ENCODE results near the gene TNIK.

Gene TNIK

GRCh38 chr3:171165983-171166382 lies 294.2 kb downstream of the TNIK start:
- no peak for DNase-seq (ENCODE audit: low read depth)

DNA sequence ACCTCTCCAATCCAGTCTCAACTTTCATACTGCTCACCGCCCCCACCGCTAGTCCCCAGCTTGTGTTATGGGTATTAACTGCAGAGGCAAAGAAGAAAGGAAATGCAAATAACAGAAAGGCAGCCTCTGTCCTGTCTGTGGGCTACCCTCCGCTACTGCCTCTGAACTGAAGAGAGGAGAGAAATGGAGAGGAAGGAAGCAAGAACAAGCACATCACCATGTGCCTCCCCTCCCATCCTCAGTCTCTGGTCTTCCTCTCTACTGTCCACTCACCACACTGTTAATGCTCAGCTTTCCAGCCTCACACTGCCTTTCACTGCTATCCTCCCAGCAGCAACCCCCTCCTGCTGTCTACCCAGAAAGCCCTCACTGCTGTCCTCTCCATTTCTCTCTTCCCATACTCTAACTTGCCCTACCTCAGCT lies 294.7 kb downstream of the TNIK start:
- no peak for DNase-seq (ENCODE audit: low read depth)

GRCh38 chr3:171164067-171164465 lies 296.1 kb downstream of the TNIK start:
- DNase-seq (ENCODE audit: low read depth) = no peak

DNA sequence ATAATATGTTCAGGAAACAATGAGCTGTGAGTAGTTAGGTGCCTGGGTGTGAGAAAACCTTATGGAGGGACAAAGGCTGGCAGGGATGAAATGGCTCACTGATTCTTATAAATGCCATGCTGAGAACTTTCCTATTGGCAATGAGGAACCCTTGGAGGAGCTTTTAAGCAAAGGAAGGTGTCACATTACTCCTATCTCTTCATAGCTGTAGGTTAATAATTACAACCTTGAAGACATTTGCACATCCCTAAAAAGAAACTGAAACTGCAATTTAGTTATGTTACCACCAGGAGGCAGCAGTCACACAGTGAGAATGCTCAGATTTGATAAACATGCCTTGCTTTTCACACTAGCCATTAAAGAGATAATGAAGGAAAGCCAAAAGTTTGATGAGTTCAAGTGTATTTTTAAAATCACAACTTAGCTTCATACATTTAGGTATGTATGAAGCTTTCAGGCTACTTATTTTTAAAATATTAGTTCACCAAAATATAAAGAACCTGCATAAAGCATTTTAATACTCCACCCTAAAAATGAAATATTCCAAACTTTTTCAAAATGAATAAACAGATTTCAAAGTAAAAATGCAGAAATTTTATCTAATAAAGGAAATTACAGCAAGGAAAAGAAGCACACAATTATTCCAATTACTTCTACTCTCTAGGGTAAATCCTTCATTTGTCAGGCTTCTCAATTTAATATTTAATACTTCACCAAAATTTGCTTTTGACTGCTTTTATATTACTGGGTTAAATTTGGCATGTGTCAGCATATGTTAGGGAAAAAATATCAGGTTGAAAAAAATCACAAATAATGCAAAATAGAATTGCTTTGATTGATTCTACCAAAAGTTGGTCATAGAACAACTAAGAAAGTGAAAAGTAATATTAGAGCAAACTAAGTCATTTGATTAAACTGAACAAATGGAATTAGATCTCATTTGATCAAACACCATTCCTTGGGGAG lies 296.8 kb downstream of the TNIK start:
- DNase-seq (ENCODE audit: low read depth) = no peak

DNA sequence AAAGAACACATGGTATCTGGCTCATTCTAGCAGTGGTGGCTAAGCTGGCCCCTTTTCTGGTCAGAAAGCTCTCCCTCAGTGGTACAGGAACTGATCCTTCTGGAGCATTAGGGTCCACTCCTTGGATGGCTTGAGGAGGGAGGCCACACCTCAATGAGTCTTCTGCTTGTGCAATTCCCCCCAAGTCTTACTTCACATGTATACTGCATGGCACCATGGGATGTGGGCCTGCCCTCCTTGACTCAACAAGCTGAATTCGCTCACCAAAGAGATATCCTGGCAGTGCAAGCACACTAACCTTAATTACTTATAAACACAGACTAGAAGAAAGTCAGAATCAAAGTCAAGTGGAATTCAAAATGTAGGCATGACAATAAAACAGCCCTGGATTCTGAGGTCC lies 299.9 kb downstream of the TNIK start:
- DNase-seq (ENCODE audit: low read depth) = no peak

GRCh38 chr3:171159822-171160157 lies 300.4 kb downstream of the TNIK start:
- DNase-seq (ENCODE audit: low read depth) = no peak

GRCh38 chr3:171159024-171159821 lies 301.0 kb downstream of the TNIK start:
- no peak for DNase-seq (ENCODE audit: low read depth)

DNA sequence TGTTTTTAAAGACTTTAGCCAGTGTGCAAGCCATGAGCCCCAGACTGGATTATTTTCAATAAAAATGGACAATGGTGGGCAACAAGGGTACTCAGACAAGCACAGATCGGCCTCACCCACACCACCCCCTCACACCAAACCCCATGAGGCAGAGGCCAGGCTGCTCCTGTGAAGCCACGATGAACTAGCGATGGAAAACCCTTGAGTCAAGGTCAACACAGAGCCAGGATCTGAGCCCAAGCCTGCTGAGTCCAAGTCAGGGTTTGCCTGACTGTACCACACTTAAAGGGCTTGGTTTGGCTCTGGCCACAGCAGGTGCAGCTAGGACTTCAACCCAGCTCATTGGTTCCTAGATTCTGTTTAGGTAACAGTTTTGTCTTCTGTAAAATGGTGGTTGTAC lies 302.2 kb downstream of the TNIK start:
- DNase-seq (ENCODE audit: low read depth) = no peak

GRCh38 chr3:171157286-171157685 lies 302.9 kb downstream of the TNIK start:
- DNase-seq (ENCODE audit: low read depth) = no peak

DNA sequence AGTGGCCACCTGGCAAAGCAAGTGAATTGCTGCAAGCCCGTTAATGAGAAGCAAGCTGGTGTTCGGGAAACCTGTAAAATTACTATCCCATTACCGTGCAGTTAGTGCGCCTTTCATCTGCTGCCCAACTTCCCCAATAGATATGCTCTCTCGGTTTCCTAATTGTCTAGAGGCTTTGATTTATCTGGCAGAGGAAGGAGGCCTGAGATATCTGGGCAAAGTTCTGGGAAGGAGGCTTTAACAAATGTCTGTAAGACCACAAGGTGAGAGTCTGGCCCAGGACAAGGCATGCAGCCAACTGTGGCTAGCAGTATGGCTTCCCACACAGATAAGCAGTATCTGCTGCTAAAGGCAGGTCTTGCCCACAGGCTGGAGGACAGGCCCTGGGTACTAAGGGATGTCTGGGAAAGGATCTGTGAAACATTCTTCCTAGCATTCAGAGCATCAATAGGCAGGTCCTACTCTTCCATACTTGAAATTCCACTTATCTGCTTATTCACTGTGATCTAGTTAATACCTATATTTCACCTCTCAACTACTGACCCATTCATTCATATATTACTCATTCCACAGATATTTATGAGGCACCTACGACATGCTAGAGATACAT lies 303.7 kb downstream of the TNIK start:
- no peak for DNase-seq (ENCODE audit: low read depth)

- DNase-seq (ENCODE audit: low read depth) = no peak
Observed at GRCh38 chr3:171155122-171155700, 305.0 kb downstream of the TNIK start.

GRCh38 chr3:171150945-171151344 lies 309.3 kb downstream of the TNIK start:
- no peak for DNase-seq (ENCODE audit: low read depth)

DNA sequence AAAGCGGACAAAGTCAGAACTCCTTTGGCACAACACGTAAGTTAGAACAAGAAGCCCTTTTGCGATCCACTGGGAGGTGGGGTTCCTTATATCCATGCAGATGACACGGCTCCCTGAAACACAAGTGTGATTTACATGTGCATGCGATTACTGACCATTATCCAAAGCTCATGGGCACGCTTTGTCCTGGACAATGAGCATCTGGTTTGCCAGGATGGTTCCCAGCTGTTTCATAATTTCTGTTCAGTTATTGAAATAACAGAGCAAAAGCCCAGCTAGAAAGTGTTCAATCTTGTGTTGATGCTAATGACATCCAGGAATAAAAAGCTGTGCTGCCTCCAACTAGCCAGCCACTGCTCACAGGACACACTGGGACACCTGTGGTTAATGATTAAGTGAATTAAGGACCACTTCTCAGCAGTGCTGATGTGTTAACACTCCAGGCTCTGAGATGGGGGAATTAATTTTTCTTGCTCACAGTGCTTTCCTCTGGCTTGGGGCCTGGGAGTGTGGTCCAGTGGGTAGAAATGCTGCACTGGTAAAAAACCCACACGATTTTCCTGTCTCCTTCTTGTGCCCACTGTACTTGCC lies 310.6 kb downstream of the TNIK start:
- DNase-seq (ENCODE audit: low read depth) = no peak

GRCh38 chr3:171145798-171146197 lies 314.4 kb downstream of the TNIK start:
- DNase-seq (ENCODE audit: low read depth) = no peak

DNA sequence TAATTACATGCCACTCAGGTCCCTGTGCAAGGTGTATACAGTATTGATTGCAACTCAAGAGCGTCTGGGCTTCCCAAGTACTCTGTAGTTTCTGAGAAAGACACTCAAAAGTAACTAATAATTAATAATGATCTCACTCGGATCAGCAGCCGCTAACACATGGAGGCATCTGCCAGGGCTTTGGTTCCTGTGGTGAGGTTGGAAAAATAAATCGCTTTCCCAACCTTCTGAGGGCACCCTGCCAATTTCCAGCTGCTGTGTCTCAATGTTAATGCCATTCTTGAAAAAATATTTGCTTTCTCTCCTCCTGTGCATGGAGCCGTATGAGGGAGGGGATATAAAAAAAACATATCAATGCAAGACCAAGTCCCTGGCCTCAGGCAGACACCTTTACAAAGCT lies 317.2 kb downstream of the TNIK start:
- no peak for DNase-seq (ENCODE audit: low read depth)

DNA sequence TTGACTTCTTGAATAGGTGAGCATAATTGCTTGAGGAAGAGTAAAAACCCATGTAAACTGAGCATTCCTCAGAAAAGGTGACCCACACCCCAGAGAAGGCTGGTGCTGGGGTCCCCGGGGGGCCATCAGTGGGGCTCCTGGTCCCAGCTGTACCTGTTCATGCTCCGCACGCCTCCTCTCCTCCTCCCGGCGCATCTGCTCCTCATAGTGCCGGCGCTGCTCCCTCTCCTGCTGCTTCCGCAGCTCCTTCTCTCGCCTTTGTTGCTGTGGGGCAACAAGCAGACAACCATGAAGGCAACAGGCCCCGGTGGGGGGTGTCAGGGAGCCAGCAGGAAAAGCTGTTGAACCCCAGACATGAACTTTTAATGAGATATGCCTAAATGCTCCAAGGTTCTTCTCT lies 320.0 kb downstream of the TNIK start:
- no peak for DNase-seq (ENCODE audit: low read depth)

DNA sequence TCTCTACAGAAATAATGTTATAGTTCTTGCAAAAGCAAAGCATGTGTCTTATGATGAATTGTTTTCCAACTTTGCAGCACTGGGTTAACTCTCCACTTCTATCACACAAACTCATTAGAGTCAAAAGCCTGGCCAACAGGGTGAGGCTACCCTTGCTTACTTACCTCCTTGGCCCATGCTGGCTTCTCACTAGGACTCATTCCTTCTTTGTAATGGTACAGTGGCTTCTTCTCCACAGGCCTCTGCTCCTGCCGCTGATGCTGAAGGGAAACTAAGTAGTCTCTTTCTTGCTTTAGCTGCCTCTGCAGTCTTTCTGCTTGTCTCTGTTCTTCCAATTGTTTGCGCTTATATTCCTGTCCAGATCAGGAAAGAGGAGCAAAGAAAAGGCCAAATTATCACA lies 322.2 kb downstream of the TNIK start:
- DNase-seq (ENCODE audit: low read depth) = no peak

GRCh38 chr3:171135549-171135948 lies 324.7 kb downstream of the TNIK start:
- no peak for DNase-seq (ENCODE audit: low read depth)

- DNase-seq (ENCODE audit: low read depth) = no peak
Observed at GRCh38 chr3:171133796-171134569, 326.2 kb downstream of the TNIK start.

- DNase-seq (ENCODE audit: low read depth) = no peak
Observed at GRCh38 chr3:171133337-171133736, 326.9 kb downstream of the TNIK start.

GRCh38 chr3:171132873-171133272 lies 327.3 kb downstream of the TNIK start:
- no peak for DNase-seq (ENCODE audit: low read depth)
